OCI-LY7 (cell line): ENCODE data around the gene DENND2A. TPM values are rescaled to one million over a fixed set of nuclear protein-coding genes. Genes with fewer than 3 reads are reported as not detected.

ENCODE experiments used
- BruUV-seq: library from RNA; stranded (reverse); fragments of 400-500 nt; replicated peaks from 2 replicates; lab custom pipeline; 2021; lab: Mats Ljungman, UMichigan
- CTCF ChIA-PET: fragments of 300-600 bp; sonication (Branson Sonifier 250); formaldehyde crosslinking; loops from one replicate; lab custom pipeline; 2022; ENCODE audit warnings: antibody characterized with exemption; ENCODE audit not compliant: unreplicated experiment; lab: Charles Lee
- POLR2A ChIA-PET: fragments of 300-600 bp; sonication (Branson Sonifier 250); formaldehyde crosslinking; loops from one replicate; lab custom pipeline; 2022; ENCODE audit warnings: antibody characterized with exemption; lab: Charles Lee
- DNase-seq: peaks from one replicate; pipeline ENCODE4 v3.0.0-alpha.2; 2015; ENCODE audit warnings: low spot score
- H2AFZ ChIP-seq: fragments of 200-600 bp; sonication (generic), shearing (Covaris generic); 2 replicates; pipeline ENCODE4 v1.6.1; 2014; ENCODE audit warnings: mild to moderate bottlenecking, antibody characterized with exemption, low read length, moderate library complexity
- H3K27ac ChIP-seq: fragments of 200-600 bp; sonication (generic); 2 replicates; pipeline ENCODE4 v1.5.1; 2014; ENCODE audit warnings: mixed run types, low read depth, mild to moderate bottlenecking, moderate library complexity, low read length, inconsistent platforms; ENCODE audit not compliant: poor library complexity, severe bottlenecking
- H3K36me3 ChIP-seq: fragments of 200-600 bp; sonication (generic); 2 replicates; pipeline ENCODE4 v1.6.1; 2014; ENCODE audit warnings: mild to moderate bottlenecking, antibody characterized with exemption, low read length, moderate library complexity, mixed read lengths; ENCODE audit not compliant: insufficient read depth
- H3K4me1 ChIP-seq: fragments of 200-600 bp; sonication (generic); 2 replicates; pipeline ENCODE4 v1.5.1; 2014; ENCODE audit warnings: mild to moderate bottlenecking, low read length; ENCODE audit not compliant: insufficient read depth, poor library complexity, severe bottlenecking
- H3K4me2 ChIP-seq: fragments of 200-600 bp; sonication (generic); 2 replicates; pipeline ENCODE4 v1.6.1; 2014; ENCODE audit warnings: mild to moderate bottlenecking, low read length
- H3K4me3 ChIP-seq: fragments of 200-600 bp; sonication (generic); 2 replicates; pipeline ENCODE4 v1.5.1; 2014; ENCODE audit warnings: mild to moderate bottlenecking, low read depth, low read length; ENCODE audit not compliant: poor library complexity, severe bottlenecking
- H3K79me2 ChIP-seq: fragments of 200-600 bp; sonication (generic); 2 replicates; pipeline ENCODE4 v1.6.1; 2016; ENCODE audit warnings: low read depth, mild to moderate bottlenecking, low read length, moderate library complexity, mixed read lengths; ENCODE audit not compliant: insufficient read depth
- H3K9me2 ChIP-seq: fragments of 200-600 bp; sonication (generic); 2 replicates; pipeline ENCODE4 v1.6.1; 2016; ENCODE audit warnings: mild to moderate bottlenecking, low read length, mixed read lengths; ENCODE audit not compliant: insufficient read depth
- H3K9me3 ChIP-seq: fragments of 200-600 bp; sonication (generic); 2 replicates; pipeline ENCODE4 v1.6.1; 2014; ENCODE audit warnings: mild to moderate bottlenecking, mixed run types, low read length, mixed read lengths
- H4K20me1 ChIP-seq: fragments of 200-600 bp; sonication (generic); 2 replicates; pipeline ENCODE4 v1.6.1; 2014; ENCODE audit warnings: mild to moderate bottlenecking, antibody characterized with exemption, low read length, moderate library complexity, mixed read lengths; ENCODE audit not compliant: insufficient read depth
- EZH2phosphoT487 ChIP-seq: fragments of 200-600 bp; sonication (generic); IDR thresholded peaks from 2 replicates; pipeline ENCODE4 v1.6.1; 2018; ENCODE audit warnings: low read depth, borderline replicate concordance, mild to moderate bottlenecking, mixed run types, antibody characterized with exemption, low read length, moderate library complexity, mixed read lengths
- intact Hi-C: fragments of 100-400 bp; cut with micrococcal nuclease; formaldehyde crosslinking; loops from one replicate; pipeline ENCODE4 v1.10.0; 2022; ENCODE audit not compliant: unreplicated experiment
- total RNA-seq, 2 experiments: library from RNA; depleted of rRNA in 1 of 2; stranded (reverse); fragments of >200 nt in 1 of 2; shearing (Covaris generic) in 1 of 2; gene quantifications; 2 replicates each; pipeline ENCODE4 v1.2.3, GENCODE V29; 2014 to 2022
- TF ChIP-seq, protein P1 (sequence below): fragments of 200-600 bp; sonication (generic); conservative IDR thresholded peaks from 2 replicates; pipeline ENCODE4 v1.5.1; 2014; ENCODE audit warnings: mild to moderate bottlenecking, antibody characterized with exemption, low read length, moderate library complexity, mixed read lengths

The DENND2A gene
- total RNA-seq, 2 experiments from 2014 or later: 0.13 to 0.35 TPM

DNA sequence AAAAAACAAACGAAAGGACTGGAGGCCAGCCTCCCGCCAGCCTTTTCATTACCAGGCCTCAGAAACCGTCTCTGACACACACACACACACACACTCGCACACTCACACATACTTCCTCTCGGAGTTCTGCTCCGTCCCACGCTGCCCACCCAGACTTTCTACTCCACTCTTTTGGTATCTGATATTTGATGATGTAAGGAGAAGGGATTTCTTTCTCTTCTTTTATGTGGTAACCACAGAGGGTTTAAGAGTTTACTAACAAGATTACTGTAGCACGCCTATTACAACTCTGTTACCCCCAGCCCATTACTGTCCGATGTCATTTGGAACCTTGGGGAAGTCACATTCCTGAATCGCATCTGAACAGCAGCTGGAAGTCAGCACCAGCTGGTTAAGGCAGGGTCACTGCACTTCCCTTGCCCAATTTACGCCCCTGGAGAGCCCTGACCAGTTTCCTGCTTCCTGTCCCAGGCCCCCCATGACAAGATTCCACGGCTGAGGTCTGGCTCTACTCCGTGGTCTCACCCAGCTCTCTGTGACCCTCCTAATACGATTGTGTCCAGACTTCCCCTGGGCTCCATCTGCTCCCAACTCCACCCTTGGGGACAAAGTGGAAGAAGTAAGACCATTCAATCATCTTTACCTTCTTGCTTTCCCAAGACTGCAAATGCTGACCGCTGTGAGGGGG is 1.1 kb downstream of the DENND2A start:
- no peak overlapping the region for H3K4me3 ChIP-seq
- POLR2A ChIA-PET: no interaction called here

DNA sequence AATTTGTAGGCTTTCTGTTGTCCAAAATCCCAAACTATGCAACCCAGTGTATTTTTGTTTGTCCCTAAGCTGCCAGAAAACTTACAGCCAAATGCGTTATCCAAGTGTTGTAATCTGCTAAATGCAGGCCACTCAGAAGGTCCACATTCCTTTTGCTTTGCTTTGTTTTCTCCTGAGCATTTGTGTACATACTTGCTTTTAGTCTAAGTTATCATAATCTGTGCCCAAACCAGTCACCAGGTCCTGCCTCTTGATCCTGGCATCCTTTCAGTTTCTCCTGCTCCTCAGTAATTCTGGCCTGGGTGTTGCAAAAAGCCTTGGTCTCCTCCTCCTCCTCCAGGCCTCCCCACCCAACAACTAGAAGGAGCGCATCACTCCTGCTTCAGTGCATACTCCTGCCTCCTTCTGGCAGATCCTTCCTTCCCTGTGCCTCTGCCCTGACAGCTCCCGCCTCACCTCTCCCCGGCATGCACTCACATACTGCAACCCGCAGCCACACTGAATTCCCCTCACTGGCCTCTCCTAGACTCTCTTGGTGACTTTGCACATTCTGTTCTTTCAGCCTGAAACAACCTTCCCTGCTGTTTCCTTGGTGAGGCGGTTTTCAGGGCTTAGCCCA is 2.3 kb downstream of the DENND2A start:
- no peak for DNase-seq
- ChIA-PET CTCF (no interaction called here), POLR2A (interaction anchor here (0.7 kb wide), 1 partner anchor 904 kb away, joined by 5 read pairs; no protein-coding TSS in a partner anchor)
- Histone ChIP-seq H2AFZ (no peak overlapping the region), H4K20me1 (no peaks in the 10 kb centered on the region), H3K9me3 (no peaks in the 10 kb centered on the region), H3K9me2 (no peaks in the 10 kb centered on the region), H3K4me2 (no peak overlapping the region), H3K4me1 (peaks cover 5% of the 10 kb centered on the region), H3K27ac (no peak overlapping the region), H3K79me2 (no peaks in the 10 kb centered on the region), H3K36me3 (no peaks in the 10 kb centered on the region), H3K4me3 (no peak overlapping the region)
- TF ChIP-seq, protein P1, sequence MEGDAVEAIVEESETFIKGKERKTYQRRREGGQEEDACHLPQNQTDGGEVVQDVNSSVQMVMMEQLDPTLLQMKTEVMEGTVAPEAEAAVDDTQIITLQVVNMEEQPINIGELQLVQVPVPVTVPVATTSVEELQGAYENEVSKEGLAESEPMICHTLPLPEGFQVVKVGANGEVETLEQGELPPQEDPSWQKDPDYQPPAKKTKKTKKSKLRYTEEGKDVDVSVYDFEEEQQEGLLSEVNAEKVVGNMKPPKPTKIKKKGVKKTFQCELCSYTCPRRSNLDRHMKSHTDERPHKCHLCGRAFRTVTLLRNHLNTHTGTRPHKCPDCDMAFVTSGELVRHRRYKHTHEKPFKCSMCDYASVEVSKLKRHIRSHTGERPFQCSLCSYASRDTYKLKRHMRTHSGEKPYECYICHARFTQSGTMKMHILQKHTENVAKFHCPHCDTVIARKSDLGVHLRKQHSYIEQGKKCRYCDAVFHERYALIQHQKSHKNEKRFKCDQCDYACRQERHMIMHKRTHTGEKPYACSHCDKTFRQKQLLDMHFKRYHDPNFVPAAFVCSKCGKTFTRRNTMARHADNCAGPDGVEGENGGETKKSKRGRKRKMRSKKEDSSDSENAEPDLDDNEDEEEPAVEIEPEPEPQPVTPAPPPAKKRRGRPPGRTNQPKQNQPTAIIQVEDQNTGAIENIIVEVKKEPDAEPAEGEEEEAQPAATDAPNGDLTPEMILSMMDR: no peak
- TF ChIP-seq EZH2phosphoT487: no peak
- intact Hi-C loops: no loop called here
- no TSS peak for BruUV-seq

More for the DNA sequence above, 1.1 kb downstream of the DENND2A start:
- H3K9me2 ChIP-seq: no peaks in the 10 kb centered on the region
- H3K4me2 ChIP-seq: no peak overlapping the region
- CTCF ChIA-PET: no interaction called here
- no peak overlapping the region for H3K27ac ChIP-seq
- H3K9me3 ChIP-seq: no peaks in the 10 kb centered on the region
- no peak for TF ChIP-seq EZH2phosphoT487
- TF ChIP-seq, protein P1: no peak
- peaks cover 5% of the 10 kb centered on the region for H3K4me1 ChIP-seq
- H3K79me2 ChIP-seq: no peaks in the 10 kb centered on the region
- H4K20me1 ChIP-seq: no peaks in the 10 kb centered on the region
- no peak overlapping the region for H2AFZ ChIP-seq
- H3K36me3 ChIP-seq: no peaks in the 10 kb centered on the region
- BruUV-seq: no TSS peak
- DNase-seq: no peak
- intact Hi-C loops: no loop called here

DNA sequence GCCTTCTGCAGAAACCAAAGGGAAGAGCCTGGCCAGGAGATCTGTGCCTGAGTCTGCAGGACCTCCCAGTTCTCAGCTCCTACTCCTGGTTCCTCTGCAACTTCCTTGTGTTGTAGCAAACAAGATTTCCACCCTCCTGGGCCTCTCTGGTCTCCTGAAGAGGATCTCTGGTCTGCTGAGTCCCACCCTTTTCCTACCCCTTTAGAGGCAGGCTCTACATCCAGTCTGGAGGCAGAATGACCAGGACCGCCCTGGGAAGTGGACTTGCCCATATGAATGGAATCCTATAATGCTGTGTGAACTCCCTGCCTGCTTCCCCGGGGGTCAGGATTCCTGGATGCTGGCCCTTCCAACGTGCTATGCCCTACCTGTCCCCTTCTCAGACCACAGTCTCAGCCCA is 3.2 kb downstream of the DENND2A start:
- Histone ChIP-seq H3K9me2 (no peaks in the 10 kb centered on the region), H3K4me2 (no peak overlapping the region), H3K79me2 (no peaks in the 10 kb centered on the region), H3K4me1 (peaks cover 5% of the 10 kb centered on the region), H3K4me3 (no peak overlapping the region), H4K20me1 (no peaks in the 10 kb centered on the region), H3K36me3 (no peaks in the 10 kb centered on the region), H3K27ac (no peak overlapping the region), H2AFZ (no peak overlapping the region), H3K9me3 (no peaks in the 10 kb centered on the region)
- ChIA-PET POLR2A (no interaction called here), CTCF (no interaction called here)
- BruUV-seq: no TSS peak
- no peak for DNase-seq
- intact Hi-C loops: no loop called here
- TF ChIP-seq, protein P1: no peak
- no peak for TF ChIP-seq EZH2phosphoT487
